Non-pigmented ciliary epithelial cell (primary cell): Measurements from ENCODE around the gene AMMECR1.
"Not testable (repeated sequence)": the region's sequence is repeated elsewhere in the genome, so short reads cannot be mapped to it uniquely, and the experiment has no call there.

Source experiments
- DNase-seq: peaks from one replicate; pipeline ENCODE4 v3.0.0-alpha.2; 2010; ENCODE audit warnings: low read depth

The AMMECR1 gene

DNA sequence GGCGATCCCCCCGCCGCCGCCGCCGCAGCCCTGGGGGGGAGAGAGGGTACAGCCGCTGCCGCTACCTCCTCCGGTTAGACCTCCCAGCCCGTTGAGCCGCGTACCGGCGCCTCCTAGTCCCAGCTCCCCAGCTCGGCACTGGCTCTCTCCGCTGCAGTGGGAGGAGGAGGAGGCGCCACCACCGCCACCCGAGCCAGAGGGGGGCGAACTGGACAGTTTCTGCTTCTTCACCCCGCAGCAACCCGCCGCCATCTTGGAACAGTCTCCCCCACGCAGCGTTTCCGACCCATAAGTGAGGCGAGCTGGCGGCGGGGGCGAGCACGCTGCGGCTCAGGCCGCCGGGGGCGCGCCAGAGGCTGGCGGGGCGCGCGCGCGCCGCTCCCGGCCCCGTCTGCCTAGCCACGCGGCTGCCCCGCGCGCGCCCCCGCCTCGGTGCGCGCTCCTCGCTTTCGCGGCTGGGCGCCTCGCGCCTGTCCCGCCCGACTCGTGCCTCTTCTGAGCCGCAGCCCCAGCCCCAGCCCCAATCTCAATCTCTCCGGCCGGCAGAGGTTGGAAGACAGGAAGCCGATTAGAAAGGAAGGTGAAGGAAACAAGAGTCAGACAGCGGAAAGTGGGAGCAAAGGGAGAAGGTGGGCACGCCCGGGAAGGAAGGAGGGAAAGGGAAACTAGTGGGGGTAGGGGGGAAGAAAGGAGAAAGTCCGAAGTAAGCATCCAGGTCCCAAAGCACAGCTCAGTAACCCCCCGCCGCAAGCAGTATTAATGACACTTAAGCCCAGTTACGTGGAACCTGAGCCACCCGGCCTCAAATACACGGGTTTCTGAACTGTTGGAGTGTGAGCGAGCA is at the start of gene AMMECR1:
Gene AMMECR1, minus strand, starts transcription at position 266 of the 844 bp plus-strand sequence. Its CDS starts 14 bp downstream, at position 252.
- peak; percentile 27 for DNase-seq

DNA sequence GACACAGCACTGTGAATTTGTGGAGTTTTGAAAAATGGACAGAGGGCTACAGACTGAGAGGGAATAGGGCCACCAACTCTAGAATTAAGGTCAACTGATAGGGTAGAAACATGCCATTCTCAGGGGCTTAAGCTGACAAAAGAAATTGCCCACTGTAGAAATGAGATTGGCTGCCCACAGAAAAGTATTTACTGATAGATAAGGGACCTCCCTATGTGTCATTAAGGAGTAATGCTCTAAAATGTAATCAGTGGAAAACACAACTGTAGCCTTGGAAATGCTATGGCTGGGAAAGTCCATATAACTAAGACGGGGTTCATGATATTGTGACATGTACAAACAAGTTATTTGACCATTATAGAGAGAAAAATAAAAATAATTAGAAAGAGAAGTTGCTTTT is 45.4 kb upstream of the AMMECR1 start:
- no peak for DNase-seq

DNA sequence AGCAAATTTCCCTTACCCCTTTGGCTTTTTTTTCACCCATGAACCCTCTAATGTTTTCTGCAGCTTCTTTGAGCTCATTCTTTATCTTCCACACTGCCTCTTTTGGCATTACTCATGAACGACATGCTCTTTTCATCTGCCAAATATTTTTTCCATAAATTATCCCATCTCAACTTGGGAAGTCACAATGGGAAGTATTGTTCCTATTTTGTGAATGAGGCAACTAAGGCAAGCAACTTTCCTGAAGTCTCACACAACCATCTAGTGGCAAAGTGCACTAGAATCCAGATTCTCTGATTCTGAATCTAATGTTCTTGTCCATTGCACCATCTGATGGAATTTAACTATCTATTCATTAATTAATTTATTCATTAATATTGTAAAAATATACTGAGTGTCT is 41.4 kb upstream of the AMMECR1 start:
- DNase-seq, result no peak

- DNase-seq, result no peak
Measured at GRCh38 chrX:110358548-110358947, 40.7 kb upstream of the AMMECR1 start, which contains the start of gene RTL9. Gene RTL9, plus strand, starts transcription at chrX:110358848. Its CDS starts 91,770 bp downstream, at chrX:110450618.

GRCh38 chrX:110346681-110347080 is 28.8 kb upstream of the AMMECR1 start:
- DNase-seq, result no peak

GRCh38 chrX:110341189-110342035 is 23.5 kb upstream of the AMMECR1 start:
- DNase-seq, result peak; percentile 53

DNA sequence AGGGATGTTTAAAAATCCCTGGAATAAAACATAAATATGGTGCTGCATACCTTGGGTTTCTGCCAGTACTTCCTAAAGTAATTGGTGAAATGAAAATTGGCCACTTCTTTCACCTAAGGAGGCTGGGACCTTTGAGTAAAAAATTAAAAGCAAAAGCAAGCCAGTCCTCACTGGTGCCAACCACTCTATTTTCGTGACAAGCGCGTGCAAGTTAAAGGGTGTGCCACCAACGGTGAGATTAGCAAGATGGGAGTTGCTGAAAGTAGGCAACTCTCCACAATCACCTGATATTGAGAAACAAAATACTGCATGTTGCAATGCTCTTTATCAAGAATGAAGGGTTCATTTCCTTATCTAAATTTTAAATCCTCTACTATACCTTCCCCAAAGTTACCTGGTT is 21.1 kb upstream of the AMMECR1 start:
- no peak for DNase-seq

DNA sequence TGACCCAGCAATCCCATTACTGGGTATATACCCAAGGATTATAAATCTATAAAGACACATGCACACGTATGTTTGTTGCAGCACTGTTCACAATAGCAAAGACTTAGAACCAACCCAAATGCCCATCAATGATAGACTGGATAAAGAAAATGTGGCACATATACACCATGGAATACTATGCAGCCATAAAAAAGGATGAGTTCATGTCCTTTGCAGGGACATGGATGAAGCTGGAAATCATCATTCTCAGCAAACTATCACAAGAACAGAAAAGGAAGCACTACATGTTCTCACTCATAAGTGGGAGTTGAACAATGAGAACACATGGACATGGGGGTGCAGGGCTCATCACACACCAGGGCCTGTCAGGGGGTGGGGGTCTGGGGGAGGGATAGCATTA is 15.6 kb upstream of the AMMECR1 start:
- not testable (repeated sequence) for DNase-seq

DNA sequence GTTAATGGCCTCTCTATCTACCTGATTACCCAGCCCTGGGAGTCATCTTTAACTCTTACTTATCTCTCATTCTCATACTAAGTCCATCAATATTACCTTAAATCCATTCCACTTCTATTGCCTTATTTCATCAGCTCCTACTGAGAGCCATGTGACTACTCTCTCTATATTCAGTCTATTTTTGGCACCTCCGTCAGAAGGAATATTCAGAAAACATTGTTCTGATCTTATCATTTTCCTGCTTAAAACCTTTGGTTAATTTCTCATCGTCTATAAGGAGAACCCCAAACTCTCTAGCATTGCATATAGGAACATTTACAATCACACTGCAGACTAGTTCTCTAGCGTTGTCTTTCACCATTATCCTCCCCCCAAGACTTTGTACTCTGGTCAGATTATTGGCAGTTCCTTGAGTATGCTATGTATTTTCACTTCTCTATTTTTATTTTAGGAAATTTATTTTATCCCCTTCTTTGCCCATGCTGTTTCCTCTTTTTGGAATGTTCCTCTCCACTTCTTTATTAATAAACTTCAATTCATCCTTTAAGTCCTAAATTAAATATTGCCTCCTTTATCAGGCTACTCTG is 13.7 kb upstream of the AMMECR1 start:
- DNase-seq, result no peak

DNA sequence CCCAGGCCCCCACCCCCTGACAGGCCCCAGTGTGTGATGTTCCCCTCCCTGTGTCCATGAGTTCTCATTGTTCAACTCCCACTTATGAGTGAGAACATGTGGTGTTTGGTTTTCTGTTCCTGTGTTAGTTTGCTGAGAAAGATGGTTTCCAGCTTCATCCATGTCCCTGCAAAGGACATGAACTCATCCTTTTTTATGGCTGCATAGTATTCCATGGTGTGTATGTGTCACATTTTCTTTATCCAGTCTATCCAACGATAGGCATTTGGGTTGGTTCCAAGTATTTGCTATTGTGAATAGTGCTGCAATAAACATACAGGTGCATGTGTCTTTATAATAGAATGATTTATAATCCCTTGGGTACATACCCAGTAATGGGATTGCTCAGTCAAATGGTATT is 10.7 kb upstream of the AMMECR1 start:
- DNase-seq, result not testable (repeated sequence)

DNA sequence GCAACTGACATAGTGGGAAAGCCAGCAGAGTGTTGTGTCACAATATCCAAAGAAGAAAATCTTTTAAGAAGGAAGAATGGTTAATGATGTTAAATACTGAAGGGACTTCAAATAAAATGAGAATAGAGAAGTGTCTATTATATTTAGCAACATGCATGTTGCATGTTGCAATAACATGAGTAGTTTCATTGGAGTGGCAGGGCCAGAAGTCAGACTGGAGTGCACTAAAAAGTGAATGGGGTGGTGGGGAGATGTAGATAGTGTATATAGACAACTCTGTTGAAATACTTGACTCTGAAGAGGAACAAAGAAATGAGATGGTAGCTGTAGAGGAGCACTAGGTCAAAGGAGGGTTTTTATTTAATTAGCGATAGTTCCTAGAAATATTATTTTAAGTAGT is 9.5 kb upstream of the AMMECR1 start:
- DNase-seq, result no peak

GRCh38 chrX:110326712-110327111 is 8.8 kb upstream of the AMMECR1 start:
- DNase-seq, result no peak

DNA sequence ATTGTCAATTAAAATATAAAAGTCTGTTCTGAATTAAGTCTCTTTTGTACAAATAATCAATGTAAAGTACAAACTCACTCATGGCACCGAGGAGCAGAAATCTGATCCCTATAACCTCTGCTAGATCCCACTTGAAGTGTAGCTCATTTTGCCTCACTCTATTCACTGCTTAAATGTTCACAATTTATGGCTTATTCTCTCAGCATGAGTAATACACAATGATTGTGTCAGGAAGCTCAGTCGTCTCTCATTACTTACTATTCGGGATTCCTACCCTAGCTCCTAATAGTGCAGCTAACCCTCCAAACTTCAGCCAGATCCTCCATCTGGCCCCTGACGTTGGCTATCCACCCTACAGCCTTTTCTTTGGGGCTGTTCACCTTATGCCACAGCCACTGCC is 4.7 kb upstream of the AMMECR1 start:
- no peak for DNase-seq

- DNase-seq, result no peak
Measured at GRCh38 chrX:110321670-110322069, 3.8 kb upstream of the AMMECR1 start.

GRCh38 chrX:110321081-110321480 is 3.2 kb upstream of the AMMECR1 start:
- DNase-seq, result no peak

- DNase-seq, result no peak
Measured at GRCh38 chrX:110320381-110320987, 2.6 kb upstream of the AMMECR1 start.

- no peak for DNase-seq
Measured at GRCh38 chrX:110318664-110318968, 731 bp upstream of the AMMECR1 start.

- no peak for DNase-seq
Measured at GRCh38 chrX:110317061-110317819, 645 bp downstream of the AMMECR1 start.

DNA sequence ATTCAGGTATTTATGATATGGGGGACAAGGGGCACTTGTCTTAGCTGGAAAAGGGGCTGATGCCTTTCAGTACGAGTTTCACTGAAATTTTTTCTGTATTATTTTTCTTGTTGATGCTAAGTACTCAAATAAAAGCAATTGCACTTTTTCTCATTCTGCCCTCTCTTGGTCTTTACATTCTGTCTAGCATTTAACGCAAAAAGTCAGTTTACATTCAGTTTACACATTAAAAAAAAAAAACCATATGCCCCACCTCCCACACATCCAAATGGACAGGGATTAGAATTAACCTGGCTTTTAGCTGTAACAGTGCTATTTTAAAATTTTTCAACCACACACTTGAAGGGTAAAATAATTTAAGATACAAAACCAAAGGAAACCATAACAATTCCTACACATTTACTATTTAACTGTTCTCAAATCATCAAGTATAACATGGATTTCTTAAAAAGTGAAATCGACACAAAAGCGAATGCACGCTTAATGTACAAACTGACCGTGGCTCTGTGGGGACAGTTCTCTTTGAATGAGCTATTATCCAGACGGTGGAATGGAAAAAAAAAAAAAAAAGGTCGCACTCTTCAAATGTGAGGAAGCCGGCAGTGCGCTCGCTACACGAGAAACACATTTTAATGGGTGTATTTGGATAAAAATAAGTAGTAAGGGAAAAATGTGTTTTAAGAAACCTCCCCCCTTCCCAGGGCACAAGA is 1.4 kb downstream of the AMMECR1 start:
- DNase-seq, result no peak

DNA sequence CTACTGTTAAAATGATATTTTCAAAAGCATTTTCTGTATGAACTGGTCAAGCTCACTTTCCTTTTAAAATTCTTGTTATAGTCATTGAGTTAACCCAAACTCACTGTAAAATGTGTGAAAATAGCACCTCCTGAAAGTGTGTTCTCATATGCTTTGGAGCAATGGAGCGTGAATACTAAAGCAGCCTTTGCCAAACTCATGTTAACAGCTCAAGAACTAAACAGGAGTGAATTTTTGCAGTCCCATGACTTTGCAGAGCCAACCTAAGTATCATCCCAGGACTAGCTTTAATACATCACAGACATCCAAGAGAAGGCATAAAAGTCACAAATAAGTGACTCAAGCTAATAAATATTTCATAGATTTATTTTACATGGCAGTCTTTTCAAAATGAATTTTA is 2.3 kb downstream of the AMMECR1 start:
- no peak for DNase-seq
